Calu3 (cell line): ENCODE data around the gene DMKN. TPM values are rescaled to one million over a fixed set of nuclear protein-coding genes. Genes with fewer than 3 reads are reported as not detected.

ENCODE experiments used
- BruUV-seq: library from RNA; stranded (reverse); fragments of 400-500 nt; replicated peaks from 2 replicates; lab custom pipeline; 2021; lab: Mats Ljungman, UMichigan
- CTCF ChIA-PET: fragments of 300-600 bp; sonication (Branson Sonifier 250); formaldehyde crosslinking; loops from one replicate; lab custom pipeline; 2022; ENCODE audit warnings: antibody characterized with exemption; lab: Charles Lee
- DNase-seq: peaks from one replicate; pipeline ENCODE4 v3.0.0; 2022
- H3K27ac Mint-ChIP-seq: one replicate; pipeline ENCODE4 v1.8.0; 2022; ENCODE audit warnings: mixed read lengths; ENCODE audit not compliant: unreplicated experiment
- H3K27me3 Mint-ChIP-seq: one replicate; pipeline ENCODE4 v1.8.0; 2022; ENCODE audit warnings: mixed read lengths; ENCODE audit not compliant: unreplicated experiment
- H3K36me3 Mint-ChIP-seq: one replicate; pipeline ENCODE4 v1.8.0; 2022; ENCODE audit warnings: mild to moderate bottlenecking, moderate library complexity, mixed read lengths; ENCODE audit not compliant: insufficient read depth, unreplicated experiment
- H3K4me1 Mint-ChIP-seq: one replicate; pipeline ENCODE4 v1.8.0; 2022; ENCODE audit warnings: mild to moderate bottlenecking, low read depth, mixed read lengths; ENCODE audit not compliant: unreplicated experiment
- H3K4me3 Mint-ChIP-seq: one replicate; pipeline ENCODE4 v1.8.0; 2022; ENCODE audit warnings: mild to moderate bottlenecking, low read depth, moderate library complexity, mixed read lengths; ENCODE audit not compliant: unreplicated experiment
- H3K9me3 Mint-ChIP-seq: one replicate; pipeline ENCODE4 v1.8.0; 2022; ENCODE audit warnings: low read depth, mixed read lengths; ENCODE audit not compliant: unreplicated experiment
- CTCF ChIP-seq: fragments of 200-600 bp; IDR thresholded peaks from one replicate; pipeline ENCODE4 v1.8.0; 2022; ENCODE audit warnings: antibody characterized with exemption; ENCODE audit not compliant: unreplicated experiment
- intact Hi-C: fragments of 100-400 bp; cut with micrococcal nuclease; formaldehyde crosslinking; loops from one replicate; pipeline ENCODE4 v1.10.0; 2022; ENCODE audit not compliant: unreplicated experiment
- total RNA-seq: library from RNA; stranded (reverse); gene quantifications from 2 replicates; pipeline ENCODE4 v1.2.3, GENCODE V29; 2022

DMKN gene
- total RNA-seq, 1 experiment from 2014 or later = 224 TPM

GRCh38 chr19:35458192-35458591, 55.3 kb downstream of the DMKN start:
- no peak overlapping the region for H3K27ac Mint-ChIP-seq
- no peak for DNase-seq

GRCh38 chr19:35457173-35457572, 56.3 kb downstream of the DMKN start:
- CTCF ChIA-PET = no interaction called here
- Mint-ChIP-seq H3K27ac (no peak overlapping the region), H3K4me3 (no peak overlapping the region), H3K4me1 (peaks cover 31% of the 10 kb centered on the region), H3K9me3 (no peaks in the 10 kb centered on the region), H3K36me3 (no peaks in the 10 kb centered on the region), H3K27me3 (peaks cover 35% of the 10 kb centered on the region)
- DNase-seq = no peak
- intact Hi-C loops = no loop called here
- TF ChIP-seq CTCF = no peak
- BruUV-seq = no TSS peak

More at GRCh38 chr19:35458192-35458591, 55.3 kb downstream of the DMKN start:
- Mint-ChIP-seq H3K27me3 (peaks cover 35% of the 10 kb centered on the region), H3K9me3 (no peaks in the 10 kb centered on the region), H3K4me3 (no peak overlapping the region), H3K4me1 (peaks cover 39% of the 10 kb centered on the region), H3K36me3 (no peaks in the 10 kb centered on the region)
- BruUV-seq = no TSS peak
- CTCF ChIA-PET = interaction anchor here (0.6 to 1.2 kb wide), 2 partner anchors 10 to 144 kb away, joined by 3 read pairs; no protein-coding TSS in a partner anchor
- intact Hi-C loops = no loop called here
- no peak for TF ChIP-seq CTCF

GRCh38 chr19:35455616-35456201, 57.7 kb downstream of the DMKN start:
- CTCF ChIA-PET = interaction anchor here (0.7 kb wide), 1 partner anchor 36 kb away, joined by 3 read pairs; no protein-coding TSS in a partner anchor
- H3K36me3 Mint-ChIP-seq = no peaks in the 10 kb centered on the region
- DNase-seq = no peak
- no TSS peak for BruUV-seq
- no peaks in the 10 kb centered on the region for H3K9me3 Mint-ChIP-seq
- no peak for TF ChIP-seq CTCF
- H3K4me3 Mint-ChIP-seq = no peak overlapping the region
- intact Hi-C loops = no loop called here
- H3K4me1 Mint-ChIP-seq = peaks cover 29% of the 10 kb centered on the region
- H3K27ac Mint-ChIP-seq = no peak overlapping the region
- peaks cover 46% of the 10 kb centered on the region for H3K27me3 Mint-ChIP-seq

- CTCF ChIA-PET = no interaction called here
- TF ChIP-seq CTCF = no peak
- Mint-ChIP-seq H3K9me3 (no peaks in the 10 kb centered on the region), H3K27me3 (peaks cover 57% of the 10 kb centered on the region), H3K4me1 (peaks cover 33% of the 10 kb centered on the region), H3K36me3 (no peaks in the 10 kb centered on the region), H3K27ac (no peak overlapping the region), H3K4me3 (no peak overlapping the region)
- no peak for DNase-seq
- no TSS peak for BruUV-seq
- intact Hi-C loops = no loop called here
These were observed 58.8 kb downstream of the DMKN start for GRCh38 chr19:35454663-35455062.
